Measurements from ENCODE around the gene ANKS6. TPM values are rescaled to one million over a fixed set of nuclear protein-coding genes. Genes with fewer than 3 reads are reported as not detected.

Gene ANKS6
- total RNA-seq, 1 experiment from 2014 or later, result 21.1 TPM

- Mint-ChIP-seq H3K27me3 (ENCODE audit: insufficient read depth, unreplicated experiment) (no peaks in the 10 kb centered on the region), H3K4me1 (ENCODE audit: low read depth, unreplicated experiment) (peaks cover 30% of the 10 kb centered on the region), H3K4me3 (ENCODE audit: unreplicated experiment) (no peak overlapping the region), H3K36me3 (ENCODE audit: insufficient read depth, unreplicated experiment) (peaks cover 28% of the 10 kb centered on the region), H3K9me3 (ENCODE audit: unreplicated experiment) (no peaks in the 10 kb centered on the region), H3K27ac (ENCODE audit: unreplicated experiment) (no peak overlapping the region)
- H3K4me3 ChIP-seq (ENCODE audit: low read depth, low read length), result no peak overlapping the region
- H3K27me3 ChIP-seq (replicated peaks; ENCODE audit: control insufficient read depth, insufficient read depth, low read length), result no peaks in the 10 kb centered on the region
- intact Hi-C loops (cut with micrococcal nuclease; ENCODE audit: unreplicated experiment), result loop anchor here (10.0 kb wide), 1 partner anchor 415 kb away; no protein-coding TSS in a partner anchor
- CTCF ChIA-PET, result no interaction called here
- no peak for TF ChIP-seq CTCF (IDR thresholded peaks at IDR 0.05; ENCODE audit: insufficient read depth in 1 of 2, low read depth in 1 of 2, low read length in 1 of 2, severe bottlenecking in 1 of 2, unreplicated experiment in 1 of 2)
- DNase-seq, result no peak
- peaks cover 25% of the 10 kb centered on the region for H3K4me1 ChIP-seq
- H3K36me3 ChIP-seq (ENCODE audit: control insufficient read depth, insufficient read depth, low read length), result no peaks in the 10 kb centered on the region; the same call in none of the 2 replicates
- POLR2A ChIA-PET, result no interaction called here
- no peaks in the 10 kb centered on the region for H3K9me3 ChIP-seq
- no TSS peak for BruUV-seq (replicated peaks)
Measured at GRCh38 chr9:98790134-98790841, 6.1 kb downstream of the ANKS6 start.

- intact Hi-C loops (cut with micrococcal nuclease; ENCODE audit: unreplicated experiment), result loop anchor here (10.0 kb wide), 1 partner anchor 415 kb away; no protein-coding TSS in a partner anchor
- CTCF ChIA-PET, result no interaction called here
- BruUV-seq (replicated peaks), result no TSS peak
- Mint-ChIP-seq H3K27me3 (ENCODE audit: insufficient read depth, unreplicated experiment) (no peaks in the 10 kb centered on the region), H3K9me3 (ENCODE audit: unreplicated experiment) (no peaks in the 10 kb centered on the region), H3K27ac (ENCODE audit: unreplicated experiment) (no peak overlapping the region), H3K4me3 (ENCODE audit: unreplicated experiment) (no peak overlapping the region), H3K4me1 (ENCODE audit: low read depth, unreplicated experiment) (peaks cover 25% of the 10 kb centered on the region), H3K36me3 (ENCODE audit: insufficient read depth, unreplicated experiment) (peaks cover 31% of the 10 kb centered on the region)
- no peaks in the 10 kb centered on the region for H3K9me3 ChIP-seq
- no peaks in the 10 kb centered on the region for H3K27me3 ChIP-seq (replicated peaks; ENCODE audit: control insufficient read depth, insufficient read depth, low read length)
- no peak for TF ChIP-seq CTCF (IDR thresholded peaks at IDR 0.05; ENCODE audit: insufficient read depth in 1 of 2, low read depth in 1 of 2, low read length in 1 of 2, severe bottlenecking in 1 of 2, unreplicated experiment in 1 of 2)
- POLR2A ChIA-PET, result no interaction called here
- H3K4me3 ChIP-seq (ENCODE audit: low read depth, low read length), result no peak overlapping the region
- no peak for DNase-seq
- no peaks in the 10 kb centered on the region; the same call in none of the 2 replicates for H3K36me3 ChIP-seq (ENCODE audit: control insufficient read depth, insufficient read depth, low read length)
- H3K4me1 ChIP-seq, result peaks cover 25% of the 10 kb centered on the region
Measured at GRCh38 chr9:98789483-98790133, 6.7 kb downstream of the ANKS6 start.

GRCh38 chr9:98787766-98788335, 8.5 kb downstream of the ANKS6 start:
- H3K9me3 Mint-ChIP-seq (ENCODE audit: unreplicated experiment), result no peaks in the 10 kb centered on the region
- ChIA-PET POLR2A (no interaction called here), CTCF (no interaction called here)
- peaks cover 37% of the 10 kb centered on the region for H3K4me1 Mint-ChIP-seq (ENCODE audit: low read depth, unreplicated experiment)
- DNase-seq, result no peak
- no peak for TF ChIP-seq CTCF (IDR thresholded peaks at IDR 0.05; ENCODE audit: insufficient read depth in 1 of 2, low read depth in 1 of 2, low read length in 1 of 2, severe bottlenecking in 1 of 2, unreplicated experiment in 1 of 2)
- H3K4me1 ChIP-seq, result peaks cover 34% of the 10 kb centered on the region
- H3K36me3 Mint-ChIP-seq (ENCODE audit: insufficient read depth, unreplicated experiment), result peaks cover 40% of the 10 kb centered on the region
- no peaks in the 10 kb centered on the region; the same call in 1 of the 2 replicates for H3K36me3 ChIP-seq (ENCODE audit: control insufficient read depth, insufficient read depth, low read length)
- no peak overlapping the region for H3K4me3 ChIP-seq (ENCODE audit: low read depth, low read length)
- no peaks in the 10 kb centered on the region for H3K9me3 ChIP-seq
- intact Hi-C loops (cut with micrococcal nuclease; ENCODE audit: unreplicated experiment), result no loop called here
- H3K27me3 ChIP-seq (replicated peaks; ENCODE audit: control insufficient read depth, insufficient read depth, low read length), result no peaks in the 10 kb centered on the region
- no peaks in the 10 kb centered on the region for H3K27me3 Mint-ChIP-seq (ENCODE audit: insufficient read depth, unreplicated experiment)
- H3K27ac Mint-ChIP-seq (ENCODE audit: unreplicated experiment), result no peak overlapping the region
- H3K4me3 Mint-ChIP-seq (ENCODE audit: unreplicated experiment), result no peak overlapping the region
- BruUV-seq (replicated peaks), result no TSS peak

Data from Caco-2 (cell line).